RPMI7951 (cell line): ENCODE measurements around the gene WDR7. TPM values are rescaled to one million over a fixed set of nuclear protein-coding genes. Genes with fewer than 3 reads are reported as not detected.

Experiments used
- DNase-seq: peaks from one replicate; pipeline ENCODE4 v3.0.0-alpha.2; 2012; ENCODE audit warnings: low read depth
- total RNA-seq: library from RNA; depleted of rRNA; stranded (reverse); fragments of >200 nt; shearing (Covaris generic); gene quantifications from 2 replicates; pipeline ENCODE4 v1.2.3, GENCODE V29; 2014

Gene WDR7
- total RNA-seq, 1 experiment from 2014 or later: 7.0 TPM

- DNase-seq: no peak
These were observed 151.9 kb downstream of the WDR7 start for GRCh38 chr18:56803051-56803450.

- no peak for DNase-seq
These were observed 153.2 kb downstream of the WDR7 start for GRCh38 chr18:56804395-56804794.

- no peak for DNase-seq
These were observed 156.7 kb downstream of the WDR7 start for GRCh38 chr18:56807901-56808300.

- no peak for DNase-seq
These were observed 161.5 kb downstream of the WDR7 start for GRCh38 chr18:56812674-56813073.

- DNase-seq: peak; percentile 75
These were observed 164.8 kb downstream of the WDR7 start for GRCh38 chr18:56815926-56816325.

GRCh38 chr18:56823986-56824565 lies 172.9 kb downstream of the WDR7 start:
- no peak for DNase-seq

- no peak for DNase-seq
These were observed 174.2 kb downstream of the WDR7 start for GRCh38 chr18:56825321-56825720.

- DNase-seq: no peak
These were observed 174.7 kb downstream of the WDR7 start for GRCh38 chr18:56825878-56826277.

GRCh38 chr18:56831988-56832387 lies 180.8 kb downstream of the WDR7 start:
- DNase-seq: no peak

GRCh38 chr18:56835331-56835730 lies 184.2 kb downstream of the WDR7 start:
- no peak for DNase-seq

GRCh38 chr18:56836173-56836572 lies 185.0 kb downstream of the WDR7 start:
- DNase-seq: no peak

GRCh38 chr18:56841836-56842235 lies 190.7 kb downstream of the WDR7 start:
- DNase-seq: no peak

GRCh38 chr18:56843241-56843640 lies 192.1 kb downstream of the WDR7 start:
- DNase-seq: no peak

- DNase-seq: no peak
These were observed 193.4 kb downstream of the WDR7 start for GRCh38 chr18:56844556-56844955.

- no peak for DNase-seq
These were observed 200.6 kb downstream of the WDR7 start for GRCh38 chr18:56851774-56852173.

- DNase-seq: no peak
These were observed 202.8 kb downstream of the WDR7 start for GRCh38 chr18:56853961-56854360.

GRCh38 chr18:56861244-56861643 lies 210.1 kb downstream of the WDR7 start:
- DNase-seq: no peak

GRCh38 chr18:56869189-56869777 lies 218.1 kb downstream of the WDR7 start:
- DNase-seq: peak; percentile 42

GRCh38 chr18:56870982-56871381 lies 219.8 kb downstream of the WDR7 start:
- no peak for DNase-seq

- DNase-seq: no peak
These were observed 221.0 kb downstream of the WDR7 start for GRCh38 chr18:56872140-56872539.

- DNase-seq: no peak
These were observed 222.4 kb downstream of the WDR7 start for GRCh38 chr18:56873441-56874140.

- no peak for DNase-seq
These were observed 227.6 kb downstream of the WDR7 start for GRCh38 chr18:56878711-56879110.

GRCh38 chr18:56884511-56884910 lies 233.4 kb downstream of the WDR7 start:
- DNase-seq: no peak
